Right lobe of liver (tissue), 4 donors: ENCODE results near the gene FAM161B.

Experiments used
- POLR2A ChIP-seq: fragments of 450-650 bp; IDR thresholded peaks from one replicate; pipeline ENCODE4 v1.6.1; 2017; ENCODE audit warnings: antibody characterized with exemption, mild to moderate bottlenecking
- TF ChIP-seq, protein P1 (sequence below), 4 donors: fragments of 200-600 bp in 3 of 4; fragments of 450-650 bp in 1 of 4; IDR thresholded peaks; one replicate each; pipeline versions ENCODE4 v1.5.1 to v1.8.0; 2016 to 2022; ENCODE audit warnings: antibody characterized with exemption in 4 of 4, mild to moderate bottlenecking in 2 of 4
- donor health status: DM: no; HTN: no; CAD: no.
- donor health status: DM: no; HTN: no; CAD: no.
- donor health status: DM: no; HTN: yes; CAD: no.

DNA sequence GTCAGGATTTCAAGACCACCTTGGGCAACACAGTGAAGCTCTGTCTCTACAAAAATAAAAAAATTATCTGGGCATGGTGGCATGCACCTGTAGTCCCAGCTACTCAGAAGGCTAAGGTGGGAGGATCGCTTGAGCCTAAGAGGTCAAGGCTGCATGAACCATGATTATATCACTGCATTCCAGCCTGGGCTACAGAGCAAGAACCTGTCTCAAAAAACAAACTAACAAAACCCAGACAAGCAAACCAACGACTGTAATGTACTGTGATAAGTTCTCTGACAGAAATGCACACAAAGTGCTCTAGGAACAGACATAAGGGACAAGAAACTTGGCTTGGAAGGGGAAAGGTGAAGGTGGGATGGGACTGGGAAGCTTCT is 46.8 kb upstream of the FAM161B start:
- TF ChIP-seq, protein P1, sequence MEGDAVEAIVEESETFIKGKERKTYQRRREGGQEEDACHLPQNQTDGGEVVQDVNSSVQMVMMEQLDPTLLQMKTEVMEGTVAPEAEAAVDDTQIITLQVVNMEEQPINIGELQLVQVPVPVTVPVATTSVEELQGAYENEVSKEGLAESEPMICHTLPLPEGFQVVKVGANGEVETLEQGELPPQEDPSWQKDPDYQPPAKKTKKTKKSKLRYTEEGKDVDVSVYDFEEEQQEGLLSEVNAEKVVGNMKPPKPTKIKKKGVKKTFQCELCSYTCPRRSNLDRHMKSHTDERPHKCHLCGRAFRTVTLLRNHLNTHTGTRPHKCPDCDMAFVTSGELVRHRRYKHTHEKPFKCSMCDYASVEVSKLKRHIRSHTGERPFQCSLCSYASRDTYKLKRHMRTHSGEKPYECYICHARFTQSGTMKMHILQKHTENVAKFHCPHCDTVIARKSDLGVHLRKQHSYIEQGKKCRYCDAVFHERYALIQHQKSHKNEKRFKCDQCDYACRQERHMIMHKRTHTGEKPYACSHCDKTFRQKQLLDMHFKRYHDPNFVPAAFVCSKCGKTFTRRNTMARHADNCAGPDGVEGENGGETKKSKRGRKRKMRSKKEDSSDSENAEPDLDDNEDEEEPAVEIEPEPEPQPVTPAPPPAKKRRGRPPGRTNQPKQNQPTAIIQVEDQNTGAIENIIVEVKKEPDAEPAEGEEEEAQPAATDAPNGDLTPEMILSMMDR (IDR thresholded peaks at IDR 0.05) = no peak
- TF ChIP-seq POLR2A = no peak
